ENCODE data around the gene FOLR3.

DNA sequence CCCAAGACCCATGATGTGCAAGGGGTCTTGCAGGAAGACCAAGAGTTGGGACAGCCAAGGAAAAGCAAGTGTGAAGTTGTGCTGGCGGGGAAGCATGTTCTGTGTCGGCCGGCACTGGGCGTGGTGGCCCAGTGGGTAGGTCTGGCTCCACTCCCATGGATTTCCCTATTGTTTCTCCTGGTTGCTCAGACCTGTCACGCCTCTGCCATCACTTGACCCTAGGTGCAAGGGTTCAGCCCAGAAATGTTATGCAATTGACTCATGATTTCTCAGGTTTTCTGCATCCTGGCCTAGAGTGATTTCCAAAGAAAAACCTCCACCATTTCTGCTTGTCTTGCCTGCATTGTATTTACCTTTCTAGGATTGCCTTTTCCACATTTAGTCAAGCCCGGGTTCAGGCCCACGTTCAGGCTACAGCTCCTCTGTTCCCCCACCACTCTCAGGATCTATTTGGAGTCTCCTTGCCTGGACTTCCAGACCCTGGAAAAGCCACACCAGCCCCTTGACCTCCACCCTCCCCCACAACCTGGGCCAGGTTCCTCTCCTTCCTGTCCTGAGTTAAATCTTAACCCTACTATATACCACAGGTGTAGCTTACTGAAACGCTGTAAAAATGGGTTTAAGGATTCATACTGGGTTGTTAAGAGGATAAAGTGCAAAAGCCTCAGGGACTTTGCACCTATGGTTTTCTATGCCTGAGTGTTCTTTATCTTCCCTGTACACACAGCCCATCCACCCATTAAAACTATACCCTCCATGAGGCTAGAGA is 39.0 kb downstream of the FOLR3 start:
- TF ChIP-seq, protein P1, sequence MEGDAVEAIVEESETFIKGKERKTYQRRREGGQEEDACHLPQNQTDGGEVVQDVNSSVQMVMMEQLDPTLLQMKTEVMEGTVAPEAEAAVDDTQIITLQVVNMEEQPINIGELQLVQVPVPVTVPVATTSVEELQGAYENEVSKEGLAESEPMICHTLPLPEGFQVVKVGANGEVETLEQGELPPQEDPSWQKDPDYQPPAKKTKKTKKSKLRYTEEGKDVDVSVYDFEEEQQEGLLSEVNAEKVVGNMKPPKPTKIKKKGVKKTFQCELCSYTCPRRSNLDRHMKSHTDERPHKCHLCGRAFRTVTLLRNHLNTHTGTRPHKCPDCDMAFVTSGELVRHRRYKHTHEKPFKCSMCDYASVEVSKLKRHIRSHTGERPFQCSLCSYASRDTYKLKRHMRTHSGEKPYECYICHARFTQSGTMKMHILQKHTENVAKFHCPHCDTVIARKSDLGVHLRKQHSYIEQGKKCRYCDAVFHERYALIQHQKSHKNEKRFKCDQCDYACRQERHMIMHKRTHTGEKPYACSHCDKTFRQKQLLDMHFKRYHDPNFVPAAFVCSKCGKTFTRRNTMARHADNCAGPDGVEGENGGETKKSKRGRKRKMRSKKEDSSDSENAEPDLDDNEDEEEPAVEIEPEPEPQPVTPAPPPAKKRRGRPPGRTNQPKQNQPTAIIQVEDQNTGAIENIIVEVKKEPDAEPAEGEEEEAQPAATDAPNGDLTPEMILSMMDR (IDR thresholded peaks at IDR 0.05; ENCODE audit: low read length), result no peak
- no peak for TF ChIP-seq EZH2 (IDR thresholded peaks at IDR 0.05; ENCODE audit: borderline replicate concordance, low read length)

All from OCI-LY1 (cell line).